ENCODE data around the gene MGAT5. TPM values are rescaled to one million over a fixed set of nuclear protein-coding genes. Genes with fewer than 3 reads are reported as not detected.

The MGAT5 gene
- total and polyA plus RNA-seq, 5 donors: 29.0 to 156 (median 126) TPM

GRCh38 chr2:134368009-134368817, 114.3 kb downstream of the MGAT5 start:
- peak in 2 of 3 donors; percentile 14 to 40 for DNase-seq
- intact Hi-C loops (cut with DNase I): no loop called here
- Histone ChIP-seq H3K4me3 (ENCODE audit: low read length) (no peak overlapping the region), H3K27me3 (ENCODE audit: control insufficient read depth, insufficient read depth) (no peaks in the 10 kb centered on the region), H3K9me3 (ENCODE audit: control insufficient read depth, low read length) (no peaks in the 10 kb centered on the region), H3K27ac (ENCODE audit: low read length) (peak overlapping the region; percentile 13), H3K4me1 (ENCODE audit: control insufficient read depth, insufficient read depth, low read length) (peaks cover 19% of the 10 kb centered on the region)
- WGBS: 70% methylated on average over 6 of the region's 6 CpGs
- ATAC-seq: peak; percentile 10 to 34

- peak in 1 of 3 donors; percentile 55 for DNase-seq
- Histone ChIP-seq H3K4me1 (ENCODE audit: control insufficient read depth, insufficient read depth, low read length) (peaks cover 23% of the 10 kb centered on the region), H3K4me3 (ENCODE audit: low read length) (no peak overlapping the region), H3K27me3 (ENCODE audit: control insufficient read depth, insufficient read depth) (no peaks in the 10 kb centered on the region), H3K27ac (ENCODE audit: low read length) (no peak overlapping the region), H3K9me3 (ENCODE audit: control insufficient read depth, low read length) (no peaks in the 10 kb centered on the region)
- no peak for ATAC-seq
- intact Hi-C loops (cut with DNase I): no loop called here
- WGBS: 82% methylated on average over 1 of the region's 1 CpG
Measured at GRCh38 chr2:134369220-134369902, 115.5 kb downstream of the MGAT5 start.

GRCh38 chr2:134370655-134371445, 117.0 kb downstream of the MGAT5 start:
- intact Hi-C loops (cut with DNase I): loop anchor here in 1 of 4 donors (10.0 kb wide), 1 partner anchor 74 kb away; no protein-coding TSS in a partner anchor
- no peak overlapping the region for H3K27ac ChIP-seq (ENCODE audit: low read length)
- peak in 1 of 3 donors; percentile 45 for DNase-seq

GRCh38 chr2:134372141-134372540, 118.3 kb downstream of the MGAT5 start:
- intact Hi-C loops (cut with DNase I): loop anchor here in 1 of 4 donors (10.0 kb wide), 1 partner anchor 73 kb away; no protein-coding TSS in a partner anchor
- no peak for ATAC-seq
- no peak for DNase-seq
- Histone ChIP-seq H3K9me3 (ENCODE audit: control insufficient read depth, low read length) (no peaks in the 10 kb centered on the region), H3K27ac (ENCODE audit: low read length) (no peak overlapping the region), H3K4me3 (ENCODE audit: low read length) (no peak overlapping the region), H3K4me1 (ENCODE audit: control insufficient read depth, insufficient read depth, low read length) (peaks cover 22% of the 10 kb centered on the region), H3K27me3 (ENCODE audit: control insufficient read depth, insufficient read depth) (no peaks in the 10 kb centered on the region)
- WGBS: 88% methylated on average over 5 of the region's 5 CpGs

More at GRCh38 chr2:134370655-134371445, 117.0 kb downstream of the MGAT5 start:
- ATAC-seq: no peak
- WGBS: 67% methylated on average over 10 of the region's 10 CpGs
- Histone ChIP-seq H3K27me3 (ENCODE audit: control insufficient read depth, insufficient read depth) (no peaks in the 10 kb centered on the region), H3K4me3 (ENCODE audit: low read length) (no peak overlapping the region), H3K4me1 (ENCODE audit: control insufficient read depth, insufficient read depth, low read length) (peaks cover 22% of the 10 kb centered on the region), H3K9me3 (ENCODE audit: control insufficient read depth, low read length) (no peaks in the 10 kb centered on the region)

- Histone ChIP-seq H3K4me3 (ENCODE audit: low read length) (no peak overlapping the region), H3K4me1 (ENCODE audit: control insufficient read depth, insufficient read depth, low read length) (peaks cover 21% of the 10 kb centered on the region), H3K9me3 (ENCODE audit: control insufficient read depth, low read length) (no peaks in the 10 kb centered on the region), H3K27ac (ENCODE audit: low read length) (no peak overlapping the region), H3K27me3 (ENCODE audit: control insufficient read depth, insufficient read depth) (no peaks in the 10 kb centered on the region)
- ATAC-seq: peak in 1 of 2 donors; percentile 24
- WGBS: 38% methylated on average over 7 of the region's 7 CpGs
- peak; percentile 42 to 76 (median 66) for DNase-seq
- intact Hi-C loops (cut with DNase I): loop anchor here in 1 of 4 donors (10.0 kb wide), 1 partner anchor 72 kb away; no protein-coding TSS in a partner anchor
Measured at GRCh38 chr2:134372611-134373131, 118.8 kb downstream of the MGAT5 start.

GRCh38 chr2:134375935-134376334, 122.1 kb downstream of the MGAT5 start:
- DNase-seq (peak in 1 of 3 donors; percentile 47), ATAC-seq (peak; percentile 68 to 69)
- intact Hi-C loops (cut with DNase I): loop anchor here in 1 of 4 donors (10.0 kb wide), 1 partner anchor 69 kb away; no protein-coding TSS in a partner anchor
- Histone ChIP-seq H3K27me3 (ENCODE audit: control insufficient read depth, insufficient read depth) (no peaks in the 10 kb centered on the region), H3K9me3 (ENCODE audit: control insufficient read depth, low read length) (no peaks in the 10 kb centered on the region), H3K4me3 (ENCODE audit: low read length) (no peak overlapping the region), H3K27ac (ENCODE audit: low read length) (no peak overlapping the region), H3K4me1 (ENCODE audit: control insufficient read depth, insufficient read depth, low read length) (peaks cover 23% of the 10 kb centered on the region)
- 53% methylated on average over 3 of the region's 3 CpGs for WGBS

GRCh38 chr2:134377730-134378129, 123.9 kb downstream of the MGAT5 start:
- H3K27me3 ChIP-seq (ENCODE audit: control insufficient read depth, insufficient read depth): no peaks in the 10 kb centered on the region
- ATAC-seq (peak in 1 of 2 donors; percentile 41), DNase-seq (no peak)
- H3K27ac ChIP-seq (ENCODE audit: low read length): peak overlapping the region; percentile 40
- H3K9me3 ChIP-seq (ENCODE audit: control insufficient read depth, low read length): no peaks in the 10 kb centered on the region
- intact Hi-C loops (cut with DNase I): loop anchor here in 1 of 4 donors (10.0 kb wide), 1 partner anchor 67 kb away; no protein-coding TSS in a partner anchor
- peaks cover 17% of the 10 kb centered on the region for H3K4me1 ChIP-seq (ENCODE audit: control insufficient read depth, insufficient read depth, low read length)
- H3K4me3 ChIP-seq (ENCODE audit: low read length): no peak overlapping the region
- WGBS: 69% methylated on average over 7 of the region's 7 CpGs

- WGBS: 65% methylated on average over 6 of the region's 6 CpGs
- Histone ChIP-seq H3K27ac (ENCODE audit: low read length) (peak overlapping the region; percentile 78), H3K4me1 (ENCODE audit: control insufficient read depth, insufficient read depth, low read length) (peaks cover 8% of the 10 kb centered on the region), H3K4me3 (ENCODE audit: low read length) (no peak overlapping the region), H3K27me3 (ENCODE audit: control insufficient read depth, insufficient read depth) (no peaks in the 10 kb centered on the region), H3K9me3 (ENCODE audit: control insufficient read depth, low read length) (no peaks in the 10 kb centered on the region)
- DNase-seq (no peak), ATAC-seq (peak in 1 of 2 donors; percentile 26)
- intact Hi-C loops (cut with DNase I): loop anchor here in 1 of 4 donors (10.0 kb wide), 1 partner anchor 66 kb away; no protein-coding TSS in a partner anchor
Measured at GRCh38 chr2:134379293-134379692, 125.4 kb downstream of the MGAT5 start.

GRCh38 chr2:134379722-134380121, 125.8 kb downstream of the MGAT5 start:
- Histone ChIP-seq H3K4me1 (ENCODE audit: control insufficient read depth, insufficient read depth, low read length) (peaks cover 8% of the 10 kb centered on the region), H3K9me3 (ENCODE audit: control insufficient read depth, low read length) (no peaks in the 10 kb centered on the region), H3K27me3 (ENCODE audit: control insufficient read depth, insufficient read depth) (no peaks in the 10 kb centered on the region), H3K27ac (ENCODE audit: low read length) (peak overlapping the region; percentile 78), H3K4me3 (ENCODE audit: low read length) (no peak overlapping the region)
- 66% methylated on average over 3 of the region's 3 CpGs for WGBS
- ATAC-seq (peak in 1 of 2 donors; percentile 40), DNase-seq (no peak)
- intact Hi-C loops (cut with DNase I): loop anchor here in 1 of 4 donors (10.0 kb wide), 1 partner anchor 65 kb away; no protein-coding TSS in a partner anchor

- intact Hi-C loops (cut with DNase I): no loop called here
- ATAC-seq: no peak
- no peak for DNase-seq
- Histone ChIP-seq H3K27me3 (ENCODE audit: control insufficient read depth, insufficient read depth) (no peaks in the 10 kb centered on the region), H3K4me1 (ENCODE audit: control insufficient read depth, insufficient read depth, low read length) (peaks cover 8% of the 10 kb centered on the region), H3K27ac (ENCODE audit: low read length) (no peak overlapping the region), H3K9me3 (ENCODE audit: control insufficient read depth, low read length) (no peaks in the 10 kb centered on the region), H3K4me3 (ENCODE audit: low read length) (no peak overlapping the region)
- 65% methylated on average over 1 of the region's 1 CpG for WGBS
Measured at GRCh38 chr2:134381141-134381540, 127.3 kb downstream of the MGAT5 start.
